ENCODE data around the gene IL17RE. TPM values are rescaled to one million over a fixed set of nuclear protein-coding genes. Genes with fewer than 3 reads are reported as not detected.

IL17RE gene
- total and polyA plus RNA-seq, 9 of the 15 experiments (the other 6 are each of a cell fraction or from before 2014, with no cell fraction given): 0.32 to 1.9 (median 0.51) TPM; not detected in 4

DNA sequence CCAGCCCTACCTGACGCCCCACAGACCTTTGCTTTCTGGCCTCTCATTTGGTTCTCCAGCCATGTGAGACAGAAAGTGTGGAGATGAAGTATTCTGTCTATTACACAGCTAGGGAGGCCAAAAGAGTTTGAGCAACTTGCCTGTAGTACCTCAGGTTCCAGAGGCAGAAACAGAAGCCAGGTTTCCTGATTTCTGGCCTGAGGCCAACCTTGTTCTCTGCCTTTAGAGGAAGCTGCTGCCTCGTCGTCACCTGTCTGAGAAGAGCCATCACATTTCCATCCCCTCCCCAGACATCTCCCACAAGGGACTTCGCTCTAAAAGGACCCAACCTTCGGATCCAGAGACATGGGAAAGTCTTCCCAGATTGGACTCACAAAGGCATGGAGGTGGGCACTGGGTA lies 3.8 kb downstream of the IL17RE start (continued):
- TF ChIP-seq CHD1 (IDR thresholded peaks at IDR 0.05; ENCODE audit: low read length) (no peak), ZNF398 (CRISPR knock-in tag; IDR thresholded peaks at IDR 0.05) (no peak), NFIC (IDR thresholded peaks at IDR 0.05) (peak; percentile 83)

DNA sequence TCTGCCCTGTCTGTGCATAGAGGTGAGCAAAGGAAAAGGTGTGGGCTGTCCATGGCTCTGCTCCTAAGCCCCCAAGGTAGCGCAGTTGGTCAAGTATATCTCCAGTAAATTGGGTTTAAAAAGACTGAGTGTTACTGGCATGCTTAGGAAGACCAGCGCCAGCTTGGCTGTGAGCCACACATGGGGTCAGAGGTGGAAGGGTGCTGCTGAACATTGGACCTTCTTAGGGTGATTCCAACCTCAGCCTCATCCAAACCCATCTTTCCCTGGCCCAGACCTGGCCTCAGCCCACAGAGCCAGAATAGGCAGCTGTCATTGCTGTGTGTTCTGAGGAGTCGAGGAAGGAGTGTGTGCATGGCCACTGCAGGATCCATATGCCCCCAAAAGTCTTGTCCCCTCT lies 5.6 kb downstream of the IL17RE start:
- Histone ChIP-seq H3K9ac (ENCODE audit: insufficient read depth in 1 of 2, low read depth in 2 of 2, low read length in 2 of 2) (no peak overlapping the region), H3K36me3 (ENCODE audit: control insufficient read depth, insufficient read depth, low read length) (no peaks in the 10 kb centered on the region), H3K27me3 (ENCODE audit: control insufficient read depth in 2 of 2, insufficient read depth in 2 of 2, low read length in 2 of 2) (no peaks in the 10 kb centered on the region), H3K27ac (ENCODE audit: extremely low read depth, low read depth, low read length) (no peak overlapping the region), H4K20me1 (replicated peaks; ENCODE audit: control insufficient read depth, insufficient read depth, low read length) (no peaks in the 10 kb centered on the region), H3K9me1 (ENCODE audit: control insufficient read depth, insufficient read depth, low read length) (no peaks in the 10 kb centered on the region), H3K9me3 (replicated peaks; ENCODE audit: control insufficient read depth, insufficient read depth, low read depth, low read length) (no peaks in the 10 kb centered on the region), H3K4me2 (ENCODE audit: insufficient read depth, low read length) (no peak overlapping the region), H3K79me2 (ENCODE audit: control insufficient read depth, insufficient read depth, low read length) (no peaks in the 10 kb centered on the region), H3K4me1 (replicated peaks in 1 of 2; ENCODE audit: control insufficient read depth in 2 of 2, insufficient read depth in 2 of 2, low read length in 2 of 2) (peaks cover 21% of the 10 kb centered on the region in 2 experiments), H2AFZ (ENCODE audit: low read depth, low read length) (no peak overlapping the region), H3K4me3 (no peak overlapping the region)
- in situ Hi-C loops (cut with MboI): no loop called here
- BruUV-seq (replicated peaks): no TSS peak
- no peak for ATAC-seq
- CTCF ChIA-PET (ENCODE audit: low intra/inter-chr PET ratio): no interaction called here
- FAIRE-seq: no peak
- DNase-seq (ENCODE audit: extremely low read depth in 1 of 4, low spot score in 3 of 4): no peak
- POLR2A ChIA-PET: interaction anchor here (0.9 to 1.5 kb wide), 2 partner anchors 8 to 11 kb away, joined by 3 to 4 read pairs; partner anchors contain the start of gene IL17RC
- intact Hi-C loops (cut with micrococcal nuclease): no loop called here
- WGBS (ENCODE audit: insufficient coverage, low coverage, missing lambda C conversion rate): 29% methylated on average over 3 of the region's 3 CpGs
- TF ChIP-seq, protein P1, sequence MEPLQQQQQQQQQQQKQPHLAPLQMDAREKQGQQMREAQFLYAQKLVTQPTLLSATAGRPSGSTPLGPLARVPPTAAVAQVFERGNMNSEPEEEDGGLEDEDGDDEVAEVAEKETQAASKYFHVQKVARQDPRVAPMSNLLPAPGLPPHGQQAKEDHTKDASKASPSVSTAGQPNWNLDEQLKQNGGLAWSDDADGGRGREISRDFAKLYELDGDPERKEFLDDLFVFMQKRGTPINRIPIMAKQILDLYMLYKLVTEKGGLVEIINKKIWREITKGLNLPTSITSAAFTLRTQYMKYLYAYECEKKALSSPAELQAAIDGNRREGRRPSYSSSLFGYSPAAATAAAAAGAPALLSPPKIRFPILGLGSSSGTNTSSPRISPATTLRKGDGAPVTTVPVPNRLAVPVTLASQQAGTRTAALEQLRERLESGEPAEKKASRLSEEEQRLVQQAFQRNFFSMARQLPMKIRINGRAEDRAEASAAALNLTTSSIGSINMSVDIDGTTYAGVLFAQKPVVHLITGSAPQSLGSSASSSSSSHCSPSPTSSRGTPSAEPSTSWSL (CRISPR knock-in tag; IDR thresholded peaks at IDR 0.05; ENCODE audit: borderline replicate concordance): no peak
- TF ChIP-seq TBL1XR1 (IDR thresholded peaks at IDR 0.05; ENCODE audit: low read length in 2 of 2): no peak
- TF ChIP-seq KLF6 (CRISPR knock-in tag; IDR thresholded peaks at IDR 0.05; ENCODE audit: borderline replicate concordance): no peak
- TF ChIP-seq GATA2 (CRISPR knock-in tag; IDR thresholded peaks at IDR 0.05): no peak
- TF ChIP-seq MBD1 (CRISPR knock-in tag; IDR thresholded peaks at IDR 0.05): no peak
- no peak for TF ChIP-seq HMGN3 (IDR thresholded peaks at IDR 0.05; ENCODE audit: borderline replicate concordance, extremely low read depth, insufficient read length, low read depth, low read length)
- TF ChIP-seq NR2F6 (CRISPR knock-in tag; IDR thresholded peaks at IDR 0.05): no peak
- no peak for TF ChIP-seq TCF3 (CRISPR knock-in tag; IDR thresholded peaks at IDR 0.05)
- no peak for TF ChIP-seq ZNF146 (CRISPR knock-in tag; IDR thresholded peaks at IDR 0.05; ENCODE audit: unreplicated experiment)
- TF ChIP-seq, protein P2, sequence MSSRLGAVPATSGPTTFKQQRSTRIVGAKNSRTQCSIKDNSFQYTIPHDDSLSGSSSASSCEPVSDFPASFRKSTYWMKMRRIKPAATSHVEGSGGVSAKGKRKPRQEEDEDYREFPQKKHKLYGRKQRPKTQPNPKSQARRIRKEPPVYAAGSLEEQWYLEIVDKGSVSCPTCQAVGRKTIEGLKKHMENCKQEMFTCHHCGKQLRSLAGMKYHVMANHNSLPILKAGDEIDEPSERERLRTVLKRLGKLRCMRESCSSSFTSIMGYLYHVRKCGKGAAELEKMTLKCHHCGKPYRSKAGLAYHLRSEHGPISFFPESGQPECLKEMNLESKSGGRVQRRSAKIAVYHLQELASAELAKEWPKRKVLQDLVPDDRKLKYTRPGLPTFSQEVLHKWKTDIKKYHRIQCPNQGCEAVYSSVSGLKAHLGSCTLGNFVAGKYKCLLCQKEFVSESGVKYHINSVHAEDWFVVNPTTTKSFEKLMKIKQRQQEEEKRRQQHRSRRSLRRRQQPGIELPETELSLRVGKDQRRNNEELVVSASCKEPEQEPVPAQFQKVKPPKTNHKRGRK (tag; IDR thresholded peaks at IDR 0.05): no peak
- TF ChIP-seq ZNF224 (CRISPR knock-in tag; IDR thresholded peaks at IDR 0.05): no peak

Measured in K562 (cell line).